H1 (cell line): ENCODE measurements around the gene RNF141. TPM values are rescaled to one million over a fixed set of nuclear protein-coding genes. Genes with fewer than 3 reads are reported as not detected.

Source experiments
- CTCF ChIA-PET: fragments of 300-600 bp; sonication (Branson Sonifier 250); formaldehyde crosslinking; loops from one replicate; lab custom pipeline; 2021; ENCODE audit not compliant: partially characterized antibody; lab: Charles Lee
- POLR2A ChIA-PET: fragments of 300-600 bp; sonication (Branson Sonifier 250); formaldehyde crosslinking; loops from one replicate; lab custom pipeline; 2021; ENCODE audit warnings: inconsistent platforms; ENCODE audit not compliant: partially characterized antibody; lab: Charles Lee
- DNase-seq, 2 experiments: peaks; one replicate each; pipeline versions ENCODE4 v3.0.0 to v3.0.0-alpha.2; 2010 to 2022; ENCODE audit warnings: low spot score in 2 of 2, low read depth in 1 of 2, mixed read lengths in 1 of 2
- FAIRE-seq: peaks from 2 replicates; lab custom pipeline; 2011; peaks lifted over from hg19 to GRCh38; lab: Jason Lieb, UNC
- H2AFZ ChIP-seq: 2 replicates; pipeline ENCODE4 v1.8.1; 2012; ENCODE audit warnings: low read length, inconsistent platforms
- H2AK5ac ChIP-seq: 2 replicates; pipeline ENCODE4 v1.6.1; 2013; ENCODE audit warnings: low read depth, low read length
- H2BK120ac ChIP-seq: replicated peaks from 2 replicates; pipeline ENCODE3; 2013; ENCODE audit warnings: low read depth, low read length, inconsistent platforms
- H2BK12ac ChIP-seq: 2 replicates; pipeline ENCODE4 v1.6.1; 2013; ENCODE audit warnings: low read depth, low read length
- H2BK15ac ChIP-seq: 2 replicates; pipeline ENCODE4 v1.6.1; 2013; ENCODE audit warnings: low read length
- H2BK20ac ChIP-seq: 2 replicates; pipeline ENCODE4 v1.6.1; 2013; ENCODE audit warnings: low read length
- H2BK5ac ChIP-seq: 2 replicates; pipeline ENCODE4 v1.6.1; 2013; ENCODE audit warnings: low read depth, low read length
- H3K14ac ChIP-seq: 2 replicates; pipeline ENCODE4 v1.6.1; 2013; ENCODE audit warnings: inconsistent platforms; ENCODE audit not compliant: insufficient read length
- H3K18ac ChIP-seq: 2 replicates; pipeline ENCODE4 v1.6.1; 2013; ENCODE audit warnings: low read length; ENCODE audit errors: extremely low read depth
- H3K23ac ChIP-seq: 2 replicates; pipeline ENCODE4 v1.6.1; 2013; ENCODE audit warnings: inconsistent platforms; ENCODE audit not compliant: insufficient read length
- H3K23me2 ChIP-seq: 2 replicates; pipeline ENCODE4 v1.6.1; 2013; ENCODE audit warnings: low read depth, low read length
- H3K27ac ChIP-seq: 2 replicates; pipeline ENCODE4 v1.6.1; 2011; ENCODE audit warnings: low read depth, low read length, inconsistent platforms
- H3K27me3 ChIP-seq, 4 experiments: replicated peaks in 1 of 4; 1 replicate in 1 of 4; 2 replicates in 3 of 4; pipeline versions ENCODE4 v1.6.1 to v1.8.1; 2011 to 2013; ENCODE audit warnings: low read length in 3 of 4, mild to moderate bottlenecking in 3 of 4, inconsistent platforms in 2 of 4, mixed read lengths in 2 of 4, moderate library complexity in 1 of 4; ENCODE audit not compliant: control insufficient read depth in 3 of 4, insufficient read depth in 3 of 4; ENCODE audit errors: extremely low read depth in 1 of 4
- H3K36me3 ChIP-seq, 4 experiments: 2 replicates each; pipeline versions ENCODE4 v1.6.1 to v1.8.1; 2011 to 2013; ENCODE audit warnings: mild to moderate bottlenecking in 4 of 4, low read length in 3 of 4, moderate library complexity in 2 of 4, control low read depth in 1 of 4, inconsistent platforms in 1 of 4; ENCODE audit not compliant: insufficient read depth in 4 of 4, control insufficient read depth in 2 of 4
- H3K4ac ChIP-seq: replicated peaks from 2 replicates; pipeline ENCODE3; 2013; ENCODE audit warnings: low read length, low read depth, mixed read lengths, inconsistent platforms; ENCODE audit not compliant: insufficient read length
- H3K4me1 ChIP-seq, 4 experiments: replicated peaks in 1 of 4; 1 replicate in 1 of 4; 2 replicates in 3 of 4; pipeline versions ENCODE4 v1.6.1 to v1.8.1; 2011 to 2013; ENCODE audit warnings: low read length in 3 of 4, inconsistent platforms in 2 of 4, mixed read lengths in 1 of 4; ENCODE audit not compliant: insufficient read depth in 4 of 4, control insufficient read depth in 3 of 4
- H3K4me2 ChIP-seq, 2 experiments: 2 replicates each; pipeline versions ENCODE4 v1.6.1 to v1.8.1; 2011 to 2013; ENCODE audit warnings: low read depth in 2 of 2, low read length in 2 of 2, control low read depth in 1 of 2, inconsistent platforms in 1 of 2, mild to moderate bottlenecking in 1 of 2; ENCODE audit not compliant: insufficient read depth in 1 of 2
- H3K4me3 ChIP-seq, 4 experiments: fragments of 200-600, 300-600 bp in 1 of 4; sonication (generic), shearing (Covaris generic), sonication (Bioruptor Twin) in 1 of 4; 2 replicates each; pipeline versions ENCODE4 v1.5.1 to v1.8.1; 2011 to 2016; ENCODE audit warnings: low read length in 4 of 4, low read depth in 3 of 4, control low read depth in 2 of 4, inconsistent platforms in 2 of 4, mild to moderate bottlenecking in 2 of 4, mixed read lengths in 1 of 4, moderate library complexity in 1 of 4; ENCODE audit not compliant: insufficient read depth in 2 of 4; ENCODE audit errors: extremely low read depth in 1 of 4
- H3K56ac ChIP-seq: replicated peaks from 2 replicates; pipeline ENCODE3; 2013; ENCODE audit warnings: low read depth, mild to moderate bottlenecking, mixed read lengths, low read length, inconsistent platforms; ENCODE audit not compliant: insufficient read length
- H3K79me1 ChIP-seq: 2 replicates; pipeline ENCODE4 v1.6.1; 2013; ENCODE audit warnings: low read depth, low read length, control low read depth
- H3K79me2 ChIP-seq, 2 experiments: 2 replicates each; pipeline versions ENCODE4 v1.6.1 to v1.8.1; 2012 to 2013; ENCODE audit warnings: low read length in 2 of 2, mild to moderate bottlenecking in 2 of 2, inconsistent platforms in 1 of 2; ENCODE audit not compliant: insufficient read depth in 2 of 2, control insufficient read depth in 1 of 2
- H3K9ac ChIP-seq, 4 experiments: replicated peaks in 1 of 4; 1 replicate in 1 of 4; 2 replicates in 3 of 4; pipeline versions ENCODE4 v1.6.1 to v1.8.1; 2011 to 2013; ENCODE audit warnings: low read depth in 3 of 4, low read length in 3 of 4, control low read depth in 2 of 4, mild to moderate bottlenecking in 2 of 4, moderate library complexity in 2 of 4, inconsistent platforms in 1 of 4; ENCODE audit errors: extremely low read depth in 1 of 4
- H3K9me3 ChIP-seq, 2 experiments: 2 replicates each; pipeline versions ENCODE4 v1.6.1 to v1.8.1; 2012 to 2013; ENCODE audit warnings: mild to moderate bottlenecking in 2 of 2, moderate library complexity in 2 of 2, control low read depth in 1 of 2, inconsistent platforms in 1 of 2, low read depth in 1 of 2, low read length in 1 of 2, mixed read lengths in 1 of 2; ENCODE audit not compliant: insufficient read depth in 2 of 2
- H4K20me1 ChIP-seq, 2 experiments: replicated peaks in 1 of 2; 2 replicates each; pipeline versions ENCODE3 to v1.8.1; 2011 to 2013; ENCODE audit warnings: inconsistent platforms in 2 of 2, low read length in 2 of 2, mild to moderate bottlenecking in 1 of 2; ENCODE audit not compliant: insufficient read depth in 2 of 2, control insufficient read depth in 1 of 2
- H4K5ac ChIP-seq: 2 replicates; pipeline ENCODE4 v1.6.1; 2013; ENCODE audit warnings: low read length, low read depth, mixed read lengths, inconsistent platforms; ENCODE audit not compliant: insufficient read length
- H4K8ac ChIP-seq: 2 replicates; pipeline ENCODE4 v1.8.0; 2013; ENCODE audit warnings: mild to moderate bottlenecking, moderate library complexity, low read length, inconsistent platforms; ENCODE audit not compliant: insufficient read depth; ENCODE audit errors: extremely low read depth
- H4K91ac ChIP-seq: replicated peaks from 2 replicates; pipeline ENCODE3; 2013; ENCODE audit warnings: low read length, mixed read lengths, inconsistent platforms; ENCODE audit not compliant: insufficient read length
- RBBP5 ChIP-seq: IDR thresholded peaks from 2 replicates; pipeline ENCODE4 v1.7.1; 2012; ENCODE audit warnings: low read depth, mild to moderate bottlenecking, inconsistent platforms, low read length, moderate library complexity, borderline replicate concordance
- WGBS, 2 experiments: shearing (Covaris generic) in 1 of 2; methylation state at CpG; one replicate each; pipeline versions ENCODE4 v1.1.6 to v1.1.7; 2013 to 2015; ENCODE audit warnings: low lambda C conversion rate in 2 of 2, mixed read lengths in 2 of 2, inconsistent platforms in 1 of 2, low coverage in 1 of 2, missing lambda C conversion rate in 1 of 2; ENCODE audit not compliant: insufficient replicate concordance in 2 of 2, insufficient coverage in 1 of 2, insufficient read length in 1 of 2; ENCODE audit errors: extremely low coverage in 1 of 2, missing lambda C conversion rate in 1 of 2; 5-methylcytosine and 5-hydroxymethylcytosine counted together
- polyA plus RNA-seq, 7 experiments: library from polyadenylated mRNA; depleted of rRNA in 3 of 7; stranded (reverse) in 5 of 7; unstranded in 2 of 7; fragments of >200 nt in 5 of 7; fragments of 200-250 nt in 2 of 7; gene quantifications; 1 replicate in 5 of 7; 2 replicates in 1 of 7; 4 replicates in 1 of 7; pipeline versions ENCODE4 v1.2.1 to v1.2.3, GENCODE V29; 2011 to 2013; ENCODE audit warnings: missing spikeins in 2 of 7, mixed read lengths in 2 of 7
- total RNA-seq: library from RNA; stranded (reverse); fragmentation: NEBNext Ultra II Directional; extraction: Animal tissue kit (Norgen Biotek cat#: 25700); gene quantifications from 2 replicates; pipeline ENCODE4 v1.2.1, GENCODE V29; 2021

Gene RNF141
- total and polyA plus RNA-seq, 2 of the 8 experiments (the other 6 are each of a cell fraction or from before 2014, with no cell fraction given), result 8.5 to 22.8 TPM

GRCh38 chr11:10476927-10477689 lies 63.9 kb downstream of the RNF141 start:
- POLR2A ChIA-PET, result no interaction called here
- 85% methylated on average over 5 of the region's 5 CpGs; no CpG with 5 or more reads in 1 of the 2 experiments for WGBS, 2 experiments

More at GRCh38 chr11:10476927-10477689, 63.9 kb downstream of the RNF141 start:
- Histone ChIP-seq H4K20me1 (peaks cover 0 to 2% of the 10 kb centered on the region in 2 experiments), H2BK12ac (no peak overlapping the region), H2AFZ (no peak overlapping the region), H3K4me3 (no peak overlapping the region), H3K79me1 (no peaks in the 10 kb centered on the region; the same call in 1 of the 2 replicates), H2AK5ac (no peak overlapping the region), H2BK20ac (no peak overlapping the region), H2BK5ac (no peak overlapping the region), H2BK15ac (no peak overlapping the region), H3K4me1 (no peaks in the 10 kb centered on the region), H3K14ac (no peak overlapping the region), H4K91ac (no peak overlapping the region), H3K4ac (no peak overlapping the region), H3K36me3 (no peaks in the 10 kb centered on the region), H3K9me3 (no peaks in the 10 kb centered on the region), H3K23me2 (no peaks in the 10 kb centered on the region), H3K23ac (no peak overlapping the region), H3K18ac (no peak overlapping the region), H2BK120ac (no peak overlapping the region), H4K8ac (no peak overlapping the region), H3K4me2 (no peak overlapping the region), H3K9ac (no peak overlapping the region), H3K27ac (no peak overlapping the region), H4K5ac (no peak overlapping the region), H3K27me3 (no peaks in the 10 kb centered on the region), H3K79me2 (no peaks in the 10 kb centered on the region), H3K56ac (no peak overlapping the region)
- TF ChIP-seq RBBP5, result no peak
- CTCF ChIA-PET, result interaction anchor here (0.9 to 2.3 kb wide), 4 partner anchors 12 to 25 kb away, joined by 3 to 7 read pairs (median 5); no protein-coding TSS in a partner anchor
- DNase-seq (no peak), FAIRE-seq (no peak)
